IMR-90 (cell line): ENCODE data around the gene LETM1. TPM values are rescaled to one million over a fixed set of nuclear protein-coding genes. Genes with fewer than 3 reads are reported as not detected.

ENCODE experiments used
- ATAC-seq: fragments of 200-7000 bp; cut with Tn5 transposase; 2 replicates; pipeline ENCODE4 v1.9.1; 2020; ENCODE audit warnings: low read depth, mild to moderate bottlenecking, moderate library complexity
- BruUV-seq: library from RNA; stranded (reverse); fragments of 400-500 nt; replicated peaks from 2 replicates; lab custom pipeline; 2021; lab: Mats Ljungman, UMichigan
- CTCF ChIA-PET: fragments of 300-600 bp; formaldehyde crosslinking; extraction: SDS; loops from one replicate; lab custom pipeline; 2021; ENCODE audit warnings: antibody characterized with exemption; lab: Yijun Ruan, JAX
- POLR2A ChIA-PET: fragments of 300-600 bp; sonication (Branson Sonifier 250); formaldehyde crosslinking; loops from one replicate; lab custom pipeline; 2022; ENCODE audit warnings: antibody characterized with exemption; ENCODE audit not compliant: unreplicated experiment; lab: Charles Lee
- DNase-seq: peaks from one replicate; pipeline ENCODE4 v3.0.0; 2013
- H2AFZ ChIP-seq: replicated peaks from 2 replicates; pipeline ENCODE3; 2013; ENCODE audit warnings: low read length, mild to moderate bottlenecking; ENCODE audit not compliant: poor library complexity
- H2AK5ac ChIP-seq: 2 replicates; pipeline ENCODE4 v1.6.1; 2013; ENCODE audit warnings: low read depth, low read length, inconsistent platforms
- H2AK9ac ChIP-seq: replicated peaks from 2 replicates; pipeline ENCODE3; 2013; ENCODE audit warnings: mild to moderate bottlenecking, low read depth, low read length, moderate library complexity; ENCODE audit not compliant: poor library complexity
- H2BK120ac ChIP-seq: 2 replicates; pipeline ENCODE4 v1.6.1; 2013; ENCODE audit warnings: low read depth, low read length, inconsistent platforms
- H2BK15ac ChIP-seq: 3 replicates; pipeline ENCODE4 v1.6.1; 2013; ENCODE audit warnings: low read depth, low read length, inconsistent platforms
- H2BK20ac ChIP-seq: 2 replicates; pipeline ENCODE4 v1.6.1; 2013; ENCODE audit warnings: low read depth, mild to moderate bottlenecking, inconsistent platforms, low read length, moderate library complexity
- H2BK5ac ChIP-seq: 2 replicates; pipeline ENCODE4 v1.6.1; 2013; ENCODE audit warnings: mild to moderate bottlenecking, low read depth, low read length, inconsistent platforms; ENCODE audit not compliant: poor library complexity, severe bottlenecking
- H3K14ac ChIP-seq: replicated peaks from 2 replicates; pipeline ENCODE4 v1.6.1; 2013; ENCODE audit warnings: low read depth, low read length, inconsistent platforms
- H3K18ac ChIP-seq: 2 replicates; pipeline ENCODE4 v1.6.1; 2013; ENCODE audit warnings: low read depth, low read length, control low read depth
- H3K23ac ChIP-seq: 2 replicates; pipeline ENCODE4 v1.6.1; 2013; ENCODE audit warnings: low read depth, low read length, inconsistent platforms
- H3K27ac ChIP-seq: 2 replicates; pipeline ENCODE4 v1.5.1; 2013; ENCODE audit warnings: mild to moderate bottlenecking, control low read depth, low read length; ENCODE audit not compliant: insufficient read depth
- H3K27me3 ChIP-seq: 2 replicates; pipeline ENCODE4 v1.6.1; 2013; ENCODE audit warnings: low read length; ENCODE audit not compliant: control insufficient read depth, insufficient read depth
- H3K36me3 ChIP-seq: 2 replicates; pipeline ENCODE4 v1.6.1; 2013; ENCODE audit warnings: low read length, mixed read lengths; ENCODE audit not compliant: control insufficient read depth, insufficient read depth
- H3K4ac ChIP-seq: 2 replicates; pipeline ENCODE4 v1.6.1; 2013; ENCODE audit warnings: low read depth, low read length, inconsistent platforms
- H3K4me1 ChIP-seq: 2 replicates; pipeline ENCODE4 v1.6.1; 2013; ENCODE audit warnings: low read length, mixed read lengths; ENCODE audit not compliant: control insufficient read depth, insufficient read depth
- H3K4me2 ChIP-seq: 2 replicates; pipeline ENCODE4 v1.6.1; 2013; ENCODE audit warnings: low read depth, mild to moderate bottlenecking, control low read depth, low read length, moderate library complexity
- H3K4me3 ChIP-seq: 2 replicates; pipeline ENCODE4 v1.5.1; 2013; ENCODE audit warnings: low read depth, mild to moderate bottlenecking, control low read depth, low read length, moderate library complexity; ENCODE audit not compliant: insufficient read depth
- H3K56ac ChIP-seq: 2 replicates; pipeline ENCODE4 v1.6.1; 2013; ENCODE audit warnings: low read length, inconsistent platforms; ENCODE audit not compliant: insufficient read depth; ENCODE audit errors: extremely low read depth
- H3K79me1 ChIP-seq, 2 experiments: 2 replicates each; pipeline ENCODE4 v1.6.1; 2013; ENCODE audit warnings: low read length in 2 of 2, inconsistent platforms in 1 of 2, low read depth in 1 of 2
- H3K9ac ChIP-seq: 2 replicates; pipeline ENCODE4 v1.6.1; 2013; ENCODE audit warnings: low read depth, low read length, control low read depth
- H3K9me1 ChIP-seq: 2 replicates; pipeline ENCODE4 v1.6.1; 2013; ENCODE audit warnings: low read length, inconsistent platforms; ENCODE audit not compliant: insufficient read depth
- H3K9me3 ChIP-seq: 2 replicates; pipeline ENCODE4 v1.6.1; 2013; ENCODE audit warnings: low read length; ENCODE audit not compliant: control insufficient read depth, insufficient read depth
- H4K20me1 ChIP-seq: 2 replicates; pipeline ENCODE4 v1.6.1; 2013; ENCODE audit warnings: low read length, inconsistent platforms; ENCODE audit not compliant: insufficient read depth
- H4K5ac ChIP-seq: 2 replicates; pipeline ENCODE4 v1.6.1; 2013; ENCODE audit warnings: mild to moderate bottlenecking, low read depth, low read length, control low read depth
- H4K8ac ChIP-seq, 2 experiments: 2 replicates each; pipeline ENCODE4 v1.6.1; 2013; ENCODE audit warnings: low read depth in 2 of 2, low read length in 2 of 2, control low read depth in 1 of 2, inconsistent platforms in 1 of 2
- H4K91ac ChIP-seq: 2 replicates; pipeline ENCODE4 v1.6.1; 2013; ENCODE audit warnings: low read depth, low read length, inconsistent platforms; ENCODE audit not compliant: insufficient read depth
- BHLHE40 ChIP-seq: fragments of 150-350 bp; IDR thresholded peaks from 2 replicates; pipeline ENCODE4 v1.6.1; 2016; ENCODE audit warnings: mild to moderate bottlenecking, low read depth, low read length
- CEBPB ChIP-seq: IDR thresholded peaks from 2 replicates; pipeline ENCODE4 v1.6.1; 2012; ENCODE audit warnings: low read depth, low read length, improper control_type of control experiment
- CHD1 ChIP-seq: IDR thresholded peaks from 2 replicates; pipeline ENCODE4 v1.6.1; 2012; ENCODE audit warnings: low read depth, low read length, improper control_type of control experiment
- FOS ChIP-seq: fragments of 150-350 bp; IDR thresholded peaks from 2 replicates; pipeline ENCODE4 v1.6.1; 2016; ENCODE audit warnings: low read depth, low read length
- MAZ ChIP-seq: IDR thresholded peaks from 2 replicates; pipeline ENCODE4 v1.6.1; 2012; ENCODE audit warnings: low read depth, mild to moderate bottlenecking, low read length, improper control_type of control experiment, moderate library complexity, borderline replicate concordance
- MXI1 ChIP-seq: IDR thresholded peaks from 2 replicates; pipeline ENCODE4 v1.6.1; 2012; ENCODE audit warnings: low read depth, mild to moderate bottlenecking, low read length, moderate library complexity, borderline replicate concordance
- POLR2A ChIP-seq: IDR thresholded peaks from 2 replicates; pipeline ENCODE4 v1.6.1; 2012; ENCODE audit warnings: mild to moderate bottlenecking, low read depth, low read length
- RAD21 ChIP-seq: IDR thresholded peaks from 2 replicates; pipeline ENCODE4 v1.6.1; 2012; ENCODE audit warnings: low read length, improper control_type of control experiment
- RCOR1 ChIP-seq: IDR thresholded peaks from 2 replicates; pipeline ENCODE4 v1.6.1; 2012; ENCODE audit warnings: mild to moderate bottlenecking, low read length, improper control_type of control experiment; ENCODE audit not compliant: insufficient replicate concordance
- RFX5 ChIP-seq: IDR thresholded peaks from 2 replicates; pipeline ENCODE4 v1.8.0; 2012; ENCODE audit warnings: low read depth, mild to moderate bottlenecking, low read length, moderate library complexity
- WGBS, 2 experiments: methylation state at CpG; one replicate each; pipeline versions ENCODE4 v1.1.5 to v1.1.7; 2013; ENCODE audit warnings: missing lambda C conversion rate in 2 of 2; ENCODE audit not compliant: insufficient read length in 1 of 2; ENCODE audit errors: extremely low coverage in 2 of 2; 5-methylcytosine and 5-hydroxymethylcytosine counted together
- dilution Hi-C: fragments of 300-500 bp; cut with HindIII; formaldehyde crosslinking; loops from one replicate; pipeline ENCODE4 v1.14.3; 2018; ENCODE audit warnings: low sequenced_read_pairs; ENCODE audit not compliant: unreplicated experiment
- in situ Hi-C: fragments of 300-500 bp; cut with MboI; formaldehyde crosslinking; loops from 3 replicates; pipeline ENCODE4 v1.14.3; 2019; ENCODE audit warnings: low sequenced_read_pairs, inconsistent platforms, mixed read lengths
- intact Hi-C: fragments of 100-400 bp; cut with micrococcal nuclease; formaldehyde crosslinking; loops from 2 replicates; pipeline ENCODE4 v1.10.0; 2022
- polyA plus RNA-seq, 3 experiments: library from polyadenylated mRNA; depleted of rRNA; stranded (reverse); fragments of >200 nt; gene quantifications; 2 replicates each; pipeline ENCODE4 v1.2.3, GENCODE V29; 2012; ENCODE audit warnings: low replicate concordance in 1 of 3
- total RNA-seq: library from RNA; depleted of rRNA; stranded (reverse); fragments of >200 nt; gene quantifications from 2 replicates; pipeline ENCODE4 v1.2.3, GENCODE V29; 2012
- TF ChIP-seq, protein P1 (sequence below): fragments of 150-350 bp; IDR thresholded peaks from 2 replicates; pipeline ENCODE4 v1.6.1; 2016; ENCODE audit warnings: low read depth, mild to moderate bottlenecking, low read length, moderate library complexity, borderline replicate concordance
- TF ChIP-seq, protein P2 (sequence below): conservative IDR thresholded peaks from 2 replicates; pipeline ENCODE4 v1.5.1; 2012; ENCODE audit warnings: mild to moderate bottlenecking, low read depth, low read length, improper control_type of control experiment

LETM1 gene
- total and polyA plus RNA-seq, 2 of the 4 experiments (the other 2 are of a cell fraction): 25.0 to 49.3 TPM

GRCh38 chr4:1779588-1780382 lies 76.2 kb downstream of the LETM1 start:
- no peak overlapping the region for H3K56ac ChIP-seq
- no peak overlapping the region for H4K5ac ChIP-seq
- POLR2A ChIA-PET: no interaction called here
- in situ Hi-C loops: no loop called here
- H2AK9ac ChIP-seq: no peak overlapping the region
- TF ChIP-seq POLR2A: no peak
- TF ChIP-seq, protein P1, sequence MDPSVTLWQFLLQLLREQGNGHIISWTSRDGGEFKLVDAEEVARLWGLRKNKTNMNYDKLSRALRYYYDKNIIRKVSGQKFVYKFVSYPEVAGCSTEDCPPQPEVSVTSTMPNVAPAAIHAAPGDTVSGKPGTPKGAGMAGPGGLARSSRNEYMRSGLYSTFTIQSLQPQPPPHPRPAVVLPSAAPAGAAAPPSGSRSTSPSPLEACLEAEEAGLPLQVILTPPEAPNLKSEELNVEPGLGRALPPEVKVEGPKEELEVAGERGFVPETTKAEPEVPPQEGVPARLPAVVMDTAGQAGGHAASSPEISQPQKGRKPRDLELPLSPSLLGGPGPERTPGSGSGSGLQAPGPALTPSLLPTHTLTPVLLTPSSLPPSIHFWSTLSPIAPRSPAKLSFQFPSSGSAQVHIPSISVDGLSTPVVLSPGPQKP: no peak
- no peak for TF ChIP-seq MXI1
- no peak for TF ChIP-seq MAZ
- no peak for TF ChIP-seq CEBPB
- TF ChIP-seq BHLHE40: no peak
- no peak for TF ChIP-seq CHD1
- no peak for TF ChIP-seq RAD21
- TF ChIP-seq RCOR1: no peak
- TF ChIP-seq RFX5: no peak
- TF ChIP-seq, protein P2, sequence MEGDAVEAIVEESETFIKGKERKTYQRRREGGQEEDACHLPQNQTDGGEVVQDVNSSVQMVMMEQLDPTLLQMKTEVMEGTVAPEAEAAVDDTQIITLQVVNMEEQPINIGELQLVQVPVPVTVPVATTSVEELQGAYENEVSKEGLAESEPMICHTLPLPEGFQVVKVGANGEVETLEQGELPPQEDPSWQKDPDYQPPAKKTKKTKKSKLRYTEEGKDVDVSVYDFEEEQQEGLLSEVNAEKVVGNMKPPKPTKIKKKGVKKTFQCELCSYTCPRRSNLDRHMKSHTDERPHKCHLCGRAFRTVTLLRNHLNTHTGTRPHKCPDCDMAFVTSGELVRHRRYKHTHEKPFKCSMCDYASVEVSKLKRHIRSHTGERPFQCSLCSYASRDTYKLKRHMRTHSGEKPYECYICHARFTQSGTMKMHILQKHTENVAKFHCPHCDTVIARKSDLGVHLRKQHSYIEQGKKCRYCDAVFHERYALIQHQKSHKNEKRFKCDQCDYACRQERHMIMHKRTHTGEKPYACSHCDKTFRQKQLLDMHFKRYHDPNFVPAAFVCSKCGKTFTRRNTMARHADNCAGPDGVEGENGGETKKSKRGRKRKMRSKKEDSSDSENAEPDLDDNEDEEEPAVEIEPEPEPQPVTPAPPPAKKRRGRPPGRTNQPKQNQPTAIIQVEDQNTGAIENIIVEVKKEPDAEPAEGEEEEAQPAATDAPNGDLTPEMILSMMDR: no peak
- no peak for TF ChIP-seq FOS
- no peak overlapping the region for H3K9ac ChIP-seq
- no peak overlapping the region for H4K91ac ChIP-seq
- no peak overlapping the region for H3K23ac ChIP-seq
- H3K9me1 ChIP-seq: no peaks in the 10 kb centered on the region
- H2AFZ ChIP-seq: no peak overlapping the region
- no peak overlapping the region for H2BK20ac ChIP-seq
- H4K20me1 ChIP-seq: no peaks in the 10 kb centered on the region
- no peaks in the 10 kb centered on the region for H3K9me3 ChIP-seq
- no peak for ATAC-seq
- no peak overlapping the region for H3K18ac ChIP-seq
- H3K4ac ChIP-seq: no peak overlapping the region
- WGBS, 2 experiments: 61% methylated on average over 3 of the region's 18 CpGs; no CpG with 5 or more reads in 1 of the 2 experiments
- H3K14ac ChIP-seq: no peak overlapping the region
- CTCF ChIA-PET: no interaction called here
- no peak overlapping the region for H3K27ac ChIP-seq
- intact Hi-C loops: no loop called here
- H2AK5ac ChIP-seq: no peak overlapping the region
- H3K4me3 ChIP-seq: no peak overlapping the region
- peaks cover 6% of the 10 kb centered on the region; the same call in 1 of the 2 replicates for H3K4me1 ChIP-seq
- H4K8ac ChIP-seq: no peak overlapping the region
- dilution Hi-C loops: no loop called here
- no peak overlapping the region for H3K4me2 ChIP-seq
- BruUV-seq: no TSS peak
- no peaks in the 10 kb centered on the region for H3K36me3 ChIP-seq
- no peak overlapping the region for H2BK5ac ChIP-seq
- DNase-seq: no peak
- no peaks in the 10 kb centered on the region for H3K79me1 ChIP-seq
- H2BK120ac ChIP-seq: no peak overlapping the region
- no peak overlapping the region for H2BK15ac ChIP-seq
- peaks cover 10% of the 10 kb centered on the region; the same call in 1 of the 2 replicates for H3K27me3 ChIP-seq
